HepG2 (cell line): Measurements from ENCODE around the gene TCN2. TPM values are rescaled to one million over a fixed set of nuclear protein-coding genes. Genes with fewer than 3 reads are reported as not detected.
A peak's percentile ranks its signal among the peaks of the same experiment; 100 is the strongest.

ENCODE experiments used
- AGO1 ChIP-seq: fragments of 200-400 bp; formaldehyde crosslinking; IDR thresholded peaks from 2 replicates; pipeline ENCODE4 v1.6.1; 2017; ENCODE audit warnings: mild to moderate bottlenecking, low read depth, low read length, moderate library complexity; ENCODE audit not compliant: poor library complexity, severe bottlenecking
- GLMP ChIP-seq: sonication (generic); formaldehyde crosslinking; IDR thresholded peaks from 2 replicates; pipeline ENCODE4 v1.9.0; 2021; ENCODE audit warnings: missing genetic modification reagents, mild to moderate bottlenecking, borderline replicate concordance
- MED1 ChIP-seq: sonication (generic); formaldehyde crosslinking; IDR thresholded peaks from 2 replicates; pipeline ENCODE4 v1.4.0; 2020; ENCODE audit warnings: missing genetic modification reagents
- ZBTB40 ChIP-seq, 2 experiments: fragments of 450-650 bp in 1 of 2; sonication (generic) in 1 of 2; formaldehyde crosslinking in 1 of 2; IDR thresholded peaks; 2 replicates each; pipeline versions ENCODE4 v1.6.1 to v1.8.0; 2016 to 2022; ENCODE audit warnings: antibody characterized with exemption in 1 of 2, mild to moderate bottlenecking in 1 of 2, missing genetic modification reagents in 1 of 2
- ZFY ChIP-seq: sonication (generic); formaldehyde crosslinking; IDR thresholded peaks from 2 replicates; pipeline ENCODE4 v1.4.0; 2020; ENCODE audit warnings: missing genetic modification reagents
- ZNF331 ChIP-seq: sonication (generic); formaldehyde crosslinking; IDR thresholded peaks from 2 replicates; pipeline ENCODE4 v1.4.0; 2020; ENCODE audit warnings: missing genetic modification reagents
- ZNF451 ChIP-seq: sonication (generic); formaldehyde crosslinking; IDR thresholded peaks from 2 replicates; pipeline ENCODE4 v1.5.0; 2020; ENCODE audit warnings: mild to moderate bottlenecking, missing genetic modification reagents
- ZNF746 ChIP-seq: sonication (generic); formaldehyde crosslinking; IDR thresholded peaks from 2 replicates; pipeline ENCODE4 v1.8.0; 2022; ENCODE audit warnings: mild to moderate bottlenecking, missing genetic modification reagents
- polyA plus RNA-seq, 8 experiments: library from polyadenylated mRNA; depleted of rRNA in 3 of 8; stranded (reverse) in 7 of 8; unstranded in 1 of 8; fragments of >200 nt; fragmentation: Illumina TruSeq in 4 of 8; extraction: Trizol in 4 of 8; gene quantifications; 2 replicates each; pipeline versions ENCODE4 v1.2.1 to v1.2.3, GENCODE V29; 2011 to 2016; ENCODE audit warnings: low read depth in 4 of 8, missing spikeins in 1 of 8, mixed read lengths in 1 of 8; ENCODE audit not compliant: insufficient read depth in 1 of 8
- total RNA-seq, 5 experiments: library from RNA; depleted of rRNA; stranded (reverse); fragments of >200 nt; fragmentation: Illumina TruSeq; extraction: Trizol; gene quantifications; 2 replicates each; pipeline ENCODE4 v1.2.3, GENCODE V29; 2016; ENCODE audit warnings: low read depth in 1 of 5

TCN2 gene
- total and polyA plus RNA-seq, 2 of the 13 experiments (the other 11 are each of a cell fraction or from before 2014, with no cell fraction given): 0.29 to 0.31 TPM

DNA sequence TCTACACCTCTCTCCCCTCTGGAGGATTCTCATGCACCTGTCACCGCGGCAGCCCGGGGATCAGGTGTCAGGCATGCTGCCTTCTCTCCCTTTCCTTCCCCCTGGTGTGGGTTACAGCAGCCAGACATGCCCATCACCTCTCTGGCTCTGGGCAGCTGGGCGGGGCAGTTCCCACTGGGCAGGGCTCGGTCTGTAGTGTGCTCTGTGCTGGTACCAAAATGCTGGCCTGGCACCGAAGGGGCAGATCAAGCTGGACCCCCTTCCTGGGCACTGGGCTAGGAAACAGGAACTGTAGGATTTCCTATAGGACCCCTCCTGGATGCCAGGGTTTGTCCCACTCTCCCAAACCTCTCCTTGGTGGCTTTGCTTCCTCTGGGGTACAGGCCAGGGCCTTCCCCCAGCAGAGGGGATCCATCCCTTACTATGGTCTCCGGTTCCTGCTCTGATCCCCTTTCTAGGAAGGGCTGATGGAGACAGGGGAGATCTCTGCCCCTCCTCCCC, 33.3 kb upstream of the TCN2 start (continued):
- TF ChIP-seq ZBTB40 (IDR thresholded peaks at IDR 0.05) (no peak), ZBTB40 (CRISPR knock-in tag; IDR thresholded peaks at IDR 0.05) (peak; percentile 52; the same call in 1 of the 2 replicates), AGO1 (no peak), ZNF746 (0 out of 2 replicates have a peak, but pooled peaks have one; percentile 49), ZNF451 (CRISPR knock-in tag) (no peak), MED1 (CRISPR knock-in tag) (0 out of 2 replicates have a peak, but pooled peaks have one; percentile 8), ZNF331 (CRISPR knock-in tag) (no peak), ZFY (CRISPR knock-in tag) (no peak; the same call in 1 of the 2 replicates), GLMP (CRISPR knock-in tag) (no peak)
